HCT116 (cell line): Measurements from ENCODE around the gene RAB4A. TPM values are rescaled to one million over a fixed set of nuclear protein-coding genes. Genes with fewer than 3 reads are reported as not detected.
A peak's percentile ranks its signal among the peaks of the same experiment; 100 is the strongest.

Experiments
- ATAC-seq: fragments of 200-7000 bp; cut with Tn5 transposase; 2 replicates; pipeline ENCODE4 v1.9.1; 2020; ENCODE audit warnings: mild to moderate bottlenecking, moderate library complexity
- Bru-seq: library from RNA; stranded (reverse); fragments of 400-500 nt; gene quantifications from one replicate; lab custom pipeline; 2021; lab: Mats Ljungman, UMichigan
- BruChase-seq, 2 experiments: library from RNA; stranded (reverse); fragments of 400-500 nt; gene quantifications; one replicate each; lab custom pipeline; 2021; lab: Mats Ljungman, UMichigan
- BruUV-seq: library from RNA; stranded (reverse); fragments of 400-500 nt; replicated peaks from 2 replicates; lab custom pipeline; 2021; lab: Mats Ljungman, UMichigan
- CTCF ChIA-PET: fragments of 300-600 bp; sonication (Branson Sonifier 250); formaldehyde crosslinking; loops from one replicate; lab custom pipeline; 2021; ENCODE audit warnings: antibody characterized with exemption; lab: Charles Lee
- POLR2A ChIA-PET: fragments of 300-600, 350-600 bp; sonication (Branson Sonifier 250); formaldehyde crosslinking; loops from one replicate; lab custom pipeline; 2021; ENCODE audit warnings: antibody characterized with exemption; lab: Charles Lee
- RAD21 ChIA-PET, 2 experiments: fragments of 300-600 bp; sonication (Branson Sonifier 250); formaldehyde crosslinking; loops; one replicate each; lab custom pipeline; 2023; ENCODE audit warnings: low total read pairs in 2 of 2; ENCODE audit not compliant: uncharacterized antibody in 2 of 2, unreplicated experiment in 2 of 2, low non-redundant PET in 1 of 2; lab: Charles Lee
- DNase-seq: peaks from one replicate; pipeline ENCODE4 v3.0.0-alpha.2; 2010; ENCODE audit warnings: low read depth, low spot score
- H2AFZ ChIP-seq: fragments of 200-600 bp; shearing (Covaris generic), sonication (generic); 2 replicates; pipeline ENCODE4 v1.6.1; 2017; ENCODE audit warnings: low read depth, mixed run types, mixed read lengths, antibody characterized with exemption, low read length; ENCODE audit not compliant: poor library complexity, severe bottlenecking
- H3K27ac ChIP-seq: 2 replicates; pipeline ENCODE4 v1.5.1; 2012; ENCODE audit warnings: low read depth, low read length
- H3K27me3 ChIP-seq: fragments of 200-600 bp; sonication (generic); 2 replicates; pipeline ENCODE4 v1.6.1; 2016; ENCODE audit warnings: mixed run types, low read length, mixed read lengths; ENCODE audit not compliant: insufficient read depth
- H3K36me3 ChIP-seq, 2 experiments: fragments of 200-500 bp in 1 of 2; fragments of 200-600 bp in 1 of 2; sonication (Bioruptor generic) in 1 of 2; sonication (generic) in 1 of 2; 2 replicates each; pipeline versions ENCODE4 v1.5.1 to v1.6.1; 2014 to 2016; ENCODE audit warnings: low read length in 2 of 2, inconsistent platforms in 1 of 2, mixed read lengths in 1 of 2, mixed run types in 1 of 2; ENCODE audit not compliant: insufficient read depth in 2 of 2, control insufficient read depth in 1 of 2
- H3K4me1 ChIP-seq, 2 experiments: fragments of 200-600 bp in 1 of 2; sonication (generic) in 1 of 2; 2 replicates each; pipeline versions ENCODE4 v1.5.1 to v1.6.1; 2012 to 2017; ENCODE audit warnings: low read length in 2 of 2, inconsistent platforms in 1 of 2, mild to moderate bottlenecking in 1 of 2, mixed read lengths in 1 of 2, mixed run types in 1 of 2, moderate library complexity in 1 of 2; ENCODE audit not compliant: insufficient read depth in 2 of 2, control insufficient read depth in 1 of 2
- H3K4me2 ChIP-seq: fragments of 200-600 bp; sonication (generic); 2 replicates; pipeline ENCODE4 v1.6.1; 2017; ENCODE audit warnings: mixed run types, low read length, mixed read lengths
- H3K4me3 ChIP-seq, 2 experiments: fragments of 200-600 bp in 1 of 2; sonication (generic) in 1 of 2; replicated peaks in 1 of 2; 2 replicates each; pipeline ENCODE4 v1.5.1; 2011 to 2016; ENCODE audit warnings: low read length in 2 of 2, control low read depth in 1 of 2, low read depth in 1 of 2, mild to moderate bottlenecking in 1 of 2, mixed read lengths in 1 of 2, mixed run types in 1 of 2
- H3K79me2 ChIP-seq: fragments of 200-600 bp; sonication (generic); 2 replicates; pipeline ENCODE4 v1.6.1; 2017; ENCODE audit warnings: mild to moderate bottlenecking, mixed run types, low read length, moderate library complexity, mixed read lengths; ENCODE audit not compliant: insufficient read depth
- H3K9ac ChIP-seq: fragments of 200-600 bp; sonication (generic); 2 replicates; pipeline ENCODE4 v1.6.1; 2016; ENCODE audit warnings: low read length, mixed read lengths
- H3K9me2 ChIP-seq: fragments of 200-600 bp; sonication (generic), shearing (Covaris generic); 2 replicates; pipeline ENCODE4 v1.6.1; 2017; ENCODE audit warnings: mixed run types, mild to moderate bottlenecking, moderate library complexity; ENCODE audit not compliant: insufficient read depth
- H3K9me3 ChIP-seq, 2 experiments: fragments of 200-500 bp in 1 of 2; fragments of 200-600 bp in 1 of 2; sonication (Bioruptor generic) in 1 of 2; sonication (generic) in 1 of 2; 2 replicates each; pipeline ENCODE4 v1.6.1; 2014 to 2017; ENCODE audit warnings: low read length in 2 of 2, mixed read lengths in 2 of 2, inconsistent platforms in 1 of 2, low read depth in 1 of 2, mild to moderate bottlenecking in 1 of 2, mixed run types in 1 of 2, moderate library complexity in 1 of 2; ENCODE audit not compliant: control insufficient read depth in 1 of 2, insufficient read depth in 1 of 2
- H4K20me1 ChIP-seq: fragments of 200-600 bp; sonication (generic), shearing (Covaris generic); 2 replicates; pipeline ENCODE4 v1.6.1; 2017; ENCODE audit warnings: mixed run types, mild to moderate bottlenecking, moderate library complexity; ENCODE audit not compliant: insufficient read depth
- CBX3 ChIP-seq: IDR thresholded peaks from 2 replicates; pipeline ENCODE4 v1.6.1; 2012; ENCODE audit warnings: low read depth
- CEBPB ChIP-seq: IDR thresholded peaks from 2 replicates; pipeline ENCODE4 v1.6.1; 2012; ENCODE audit warnings: low read depth
- EZH2 ChIP-seq: fragments of 200-600 bp; sonication (generic); IDR thresholded peaks from 2 replicates; pipeline ENCODE4 v1.6.1; 2017; ENCODE audit warnings: antibody characterized with exemption, mixed run types
- POLR2A ChIP-seq: IDR thresholded peaks from 2 replicates; pipeline ENCODE4 v1.7.0; 2011; ENCODE audit warnings: borderline replicate concordance; ENCODE audit not compliant: insufficient read depth, insufficient read length; ENCODE audit errors: extremely low read depth
- POLR2AphosphoS5 ChIP-seq: IDR thresholded peaks from 2 replicates; pipeline ENCODE4 v1.6.1; 2011; ENCODE audit warnings: mild to moderate bottlenecking, low read depth, low read length, moderate library complexity
- ZFX ChIP-seq: fragments of 450-650 bp; IDR thresholded peaks from 2 replicates; pipeline ENCODE4 v1.6.1; 2017
- intact Hi-C: fragments of 100-400 bp; cut with micrococcal nuclease; formaldehyde crosslinking; loops from 2 replicates; pipeline ENCODE4 v1.10.0; 2022
- long read RNA-seq: library from polyadenylated mRNA; unstranded; transcript quantifications from one replicate; pipeline ENCODE4 v2.0.0, GENCODE V29; 2021; ENCODE audit not compliant: unreplicated experiment
- polyA plus RNA-seq: library from polyadenylated mRNA; unstranded; fragments of >200 nt; gene quantifications from 2 replicates; pipeline ENCODE4 v1.2.1, GENCODE V29; 2012; ENCODE audit warnings: missing spikeins
- total RNA-seq: library from RNA; stranded (reverse); gene quantifications from one replicate; pipeline ENCODE4 v1.2.1, GENCODE V29; 2021; ENCODE audit not compliant: unreplicated experiment
- TF ChIP-seq, protein P1 (sequence below): IDR thresholded peaks from 2 replicates; pipeline ENCODE4 v1.6.1; 2012
- TF ChIP-seq, protein P2 (sequence below): IDR thresholded peaks from 2 replicates; pipeline ENCODE4 v1.6.1; 2011; ENCODE audit warnings: mild to moderate bottlenecking, low read length, moderate library complexity; ENCODE audit not compliant: insufficient replicate concordance; ENCODE audit errors: extremely low read depth

Gene RAB4A, protein sequence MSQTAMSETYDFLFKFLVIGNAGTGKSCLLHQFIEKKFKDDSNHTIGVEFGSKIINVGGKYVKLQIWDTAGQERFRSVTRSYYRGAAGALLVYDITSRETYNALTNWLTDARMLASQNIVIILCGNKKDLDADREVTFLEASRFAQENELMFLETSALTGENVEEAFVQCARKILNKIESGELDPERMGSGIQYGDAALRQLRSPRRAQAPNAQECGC
- total RNA-seq = 101 TPM
- 46.0 and 57.7 TPM in 2 replicates for polyA plus RNA-seq
- percentile 85 among the genes with signal in this experiment for Bru-seq, nascent RNA
- BruChase-seq, experiment 1, labeled RNA remaining after a 6-hour chase = percentile 81 among the genes with signal in this experiment
- BruChase-seq, experiment 2, labeled RNA remaining after a 2-hour chase = percentile 80 among the genes with signal in this experiment
- long read RNA-seq, transcript RAB4A-201 (8 exons, 2,966 nt) = major isoform, 91 of 114 reads
- long read RNA-seq, partial matches to known transcripts = 12 of 114 reads
- long read RNA-seq, other reads (novel, unspliced or antisense) = 7 of 114 reads

- peak within 1 kb of the TSS; percentile 48 for H3K27ac ChIP-seq
- H3K4me2 ChIP-seq = peak within 1 kb of the TSS; percentile 73
- H3K4me3 ChIP-seq = peak within 1 kb of the TSS; percentile 63 to 69
- H2AFZ ChIP-seq = peak within 1 kb of the TSS; percentile 43
- H4K20me1 ChIP-seq = peaks cover under 1% of the 10 kb centered on the region; the same call in 1 of the 2 replicates
- peak within 1 kb of the TSS; percentile 69 for H3K9ac ChIP-seq
- H3K79me2 ChIP-seq = peaks cover 44% of the 10 kb centered on the region
- H3K36me3 ChIP-seq = no peaks in the 10 kb centered on the region
- CTCF ChIA-PET = interaction anchor here (0.6 to 1.0 kb wide), 3 partner anchors 13 to 16 kb away, joined by 3 read pairs; no protein-coding TSS in a partner anchor
- RAD21 ChIA-PET = no interaction called here
- TSS peak; percentile 52 for BruUV-seq
- peak; percentile 82 for TF ChIP-seq POLR2AphosphoS5
- no peak for TF ChIP-seq CEBPB
- TF ChIP-seq CBX3 = peak; percentile 98
- TF ChIP-seq POLR2A = peak; percentile 46
- TF ChIP-seq, protein P1, sequence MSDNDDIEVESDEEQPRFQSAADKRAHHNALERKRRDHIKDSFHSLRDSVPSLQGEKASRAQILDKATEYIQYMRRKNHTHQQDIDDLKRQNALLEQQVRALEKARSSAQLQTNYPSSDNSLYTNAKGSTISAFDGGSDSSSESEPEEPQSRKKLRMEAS = peak; percentile 100
- TF ChIP-seq EZH2 = no peak
- TF ChIP-seq, protein P2, sequence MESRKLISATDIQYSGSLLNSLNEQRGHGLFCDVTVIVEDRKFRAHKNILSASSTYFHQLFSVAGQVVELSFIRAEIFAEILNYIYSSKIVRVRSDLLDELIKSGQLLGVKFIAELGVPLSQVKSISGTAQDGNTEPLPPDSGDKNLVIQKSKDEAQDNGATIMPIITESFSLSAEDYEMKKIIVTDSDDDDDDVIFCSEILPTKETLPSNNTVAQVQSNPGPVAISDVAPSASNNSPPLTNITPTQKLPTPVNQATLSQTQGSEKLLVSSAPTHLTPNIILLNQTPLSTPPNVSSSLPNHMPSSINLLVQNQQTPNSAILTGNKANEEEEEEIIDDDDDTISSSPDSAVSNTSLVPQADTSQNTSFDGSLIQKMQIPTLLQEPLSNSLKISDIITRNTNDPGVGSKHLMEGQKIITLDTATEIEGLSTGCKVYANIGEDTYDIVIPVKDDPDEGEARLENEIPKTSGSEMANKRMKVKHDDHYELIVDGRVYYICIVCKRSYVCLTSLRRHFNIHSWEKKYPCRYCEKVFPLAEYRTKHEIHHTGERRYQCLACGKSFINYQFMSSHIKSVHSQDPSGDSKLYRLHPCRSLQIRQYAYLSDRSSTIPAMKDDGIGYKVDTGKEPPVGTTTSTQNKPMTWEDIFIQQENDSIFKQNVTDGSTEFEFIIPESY = peak; percentile 23
- TF ChIP-seq ZFX = peak; percentile 88
- no peaks in the 10 kb centered on the region for H3K27me3 ChIP-seq
- DNase-seq = peak; percentile 65
- H3K4me1 ChIP-seq = peaks cover 9 to 23% of the 10 kb centered on the region in 2 experiments
- POLR2A ChIA-PET = no interaction called here
- H3K9me3 ChIP-seq = no peaks in the 10 kb centered on the region
- intact Hi-C loops = no loop called here
- no peaks in the 10 kb centered on the region for H3K9me2 ChIP-seq
- peak; percentile 96 for ATAC-seq
Measured at GRCh38 chr1:229270547-229271447, at the start of gene RAB4A. RAB4A (plus strand) TSS chr1:229271111; CDS start chr1:229271340, 229 bp downstream.
